Activated naive CD8-positive, alpha-beta T cell treated with anti-CD3 and anti-CD28 coated beads, Interleukin-2, amount 50 U/mL, for 24 hours (primary cell): ENCODE measurements around the gene ADAM10.
A peak's percentile ranks its signal among the peaks of the same experiment; 100 is the strongest.

ENCODE experiments used
- ATAC-seq: fragments of 150-1000 bp; cut with Tn5 transposase; one replicate; pipeline ENCODE4 v1.10.0; 2021
- DNase-seq: peaks from one replicate; pipeline ENCODE4 v3.0.0; 2021
- H3K27ac Mint-ChIP-seq: one replicate; pipeline ENCODE4 v1.8.0; 2021; ENCODE audit warnings: mild to moderate bottlenecking, mixed read lengths
- H3K27me3 Mint-ChIP-seq: one replicate; pipeline ENCODE4 v1.8.0; 2021; ENCODE audit warnings: mixed read lengths
- H3K36me3 Mint-ChIP-seq: one replicate; pipeline ENCODE4 v1.8.0; 2021; ENCODE audit warnings: low read depth, mixed read lengths
- H3K4me1 Mint-ChIP-seq: one replicate; pipeline ENCODE4 v1.8.0; 2021; ENCODE audit warnings: mixed read lengths
- H3K4me3 Mint-ChIP-seq: one replicate; pipeline ENCODE4 v1.8.0; 2021; ENCODE audit warnings: mild to moderate bottlenecking, moderate library complexity, mixed read lengths
- H3K9me3 Mint-ChIP-seq: one replicate; pipeline ENCODE4 v1.8.0; 2021; ENCODE audit warnings: mixed read lengths

Gene ADAM10

DNA sequence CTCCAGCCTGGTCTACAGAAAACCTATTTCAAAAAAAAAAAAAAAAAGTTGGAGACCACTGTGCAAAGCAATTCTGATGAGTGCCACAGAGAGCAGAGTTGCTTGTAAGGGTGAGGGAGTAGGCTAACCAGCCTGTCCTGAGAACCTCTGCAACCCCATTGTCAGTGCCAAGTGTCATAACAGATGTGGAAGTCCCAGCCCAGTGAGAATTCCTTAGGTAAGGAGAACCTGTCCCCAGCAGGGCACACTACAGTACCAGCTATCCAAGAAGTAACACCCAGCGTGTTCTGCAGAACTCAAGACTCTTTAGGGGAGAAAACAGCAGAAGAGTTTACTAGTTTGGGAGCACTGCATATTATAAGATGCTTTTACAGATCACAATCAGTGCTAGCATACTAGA, 161.4 kb downstream of the ADAM10 start:
- H3K27me3 Mint-ChIP-seq = peaks cover 2% of the 10 kb centered on the region
- no peak for ATAC-seq

DNA sequence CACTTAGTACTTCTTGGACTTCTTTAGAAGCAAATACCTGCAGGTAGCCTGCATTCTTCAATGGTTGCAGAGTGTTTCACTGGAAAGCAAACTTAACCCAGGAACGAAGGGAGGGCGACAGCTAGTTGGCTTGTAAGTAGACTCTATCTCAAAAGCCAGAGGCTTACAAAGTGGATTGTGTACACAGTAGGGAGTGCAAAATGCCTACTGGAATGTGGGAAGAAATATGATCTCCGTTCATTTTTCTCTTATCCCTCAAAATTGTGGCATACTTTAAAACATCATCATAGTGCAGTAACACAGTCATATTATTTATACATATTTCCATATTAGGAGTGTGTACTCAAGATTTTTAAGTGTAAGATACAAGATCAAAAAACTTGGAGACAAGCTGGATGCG, 162.0 kb downstream of the ADAM10 start:
- H3K4me3 Mint-ChIP-seq = no peak overlapping the region
- H3K4me1 Mint-ChIP-seq = peaks cover 10% of the 10 kb centered on the region
- no peak overlapping the region for H3K27ac Mint-ChIP-seq
- peaks cover 17% of the 10 kb centered on the region for H3K9me3 Mint-ChIP-seq
- peaks cover 2% of the 10 kb centered on the region for H3K27me3 Mint-ChIP-seq
- DNase-seq (no peak), ATAC-seq (no peak)
- peaks cover 3% of the 10 kb centered on the region for H3K36me3 Mint-ChIP-seq

More for the DNA sequence above, 161.4 kb downstream of the ADAM10 start:
- H3K4me3 Mint-ChIP-seq = no peak overlapping the region
- H3K4me1 Mint-ChIP-seq = peaks cover 10% of the 10 kb centered on the region
- H3K27ac Mint-ChIP-seq = no peak overlapping the region
- H3K36me3 Mint-ChIP-seq = peaks cover 4% of the 10 kb centered on the region
- no peak for DNase-seq
- peaks cover 12% of the 10 kb centered on the region for H3K9me3 Mint-ChIP-seq

DNA sequence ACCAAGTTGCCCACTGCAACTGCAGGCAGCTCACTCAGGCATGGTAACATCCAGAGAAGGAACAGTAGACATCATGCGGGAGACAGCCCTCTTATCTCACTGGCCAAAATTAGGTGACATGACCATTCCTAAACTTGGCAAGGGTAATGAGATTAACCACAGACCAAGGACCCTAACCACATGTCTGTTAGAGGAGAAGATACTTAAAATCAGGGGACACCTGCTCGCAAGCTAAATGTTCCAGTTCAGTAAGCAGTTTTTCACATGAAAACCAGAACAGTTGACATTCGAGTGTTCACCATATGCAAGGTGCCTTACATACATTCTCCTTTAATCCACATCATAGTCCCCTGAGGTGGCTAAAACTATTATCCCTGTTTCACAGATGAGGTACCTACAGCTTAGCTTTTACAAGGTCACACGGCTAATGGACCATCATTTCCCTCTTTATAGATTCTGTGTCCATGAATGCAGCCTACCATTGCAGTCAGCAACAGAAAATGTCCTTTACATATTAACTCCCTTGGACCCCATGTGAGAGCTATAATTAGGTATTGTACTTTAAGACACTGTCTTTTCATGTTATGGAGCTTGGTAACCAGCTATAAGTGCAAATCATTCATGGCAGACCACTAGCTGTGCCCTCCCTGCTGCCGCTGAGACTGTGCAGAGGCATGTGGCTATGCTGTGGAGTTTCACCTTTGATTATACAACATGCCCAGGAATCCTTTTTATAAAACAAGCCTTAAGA, 163.6 kb downstream of the ADAM10 start:
- Mint-ChIP-seq H3K4me1 (peaks cover 10% of the 10 kb centered on the region), H3K27me3 (peaks cover 5% of the 10 kb centered on the region), H3K27ac (no peak overlapping the region), H3K36me3 (no peaks in the 10 kb centered on the region), H3K4me3 (no peak overlapping the region), H3K9me3 (peaks cover 17% of the 10 kb centered on the region)
- ATAC-seq (no peak), DNase-seq (no peak)

DNA sequence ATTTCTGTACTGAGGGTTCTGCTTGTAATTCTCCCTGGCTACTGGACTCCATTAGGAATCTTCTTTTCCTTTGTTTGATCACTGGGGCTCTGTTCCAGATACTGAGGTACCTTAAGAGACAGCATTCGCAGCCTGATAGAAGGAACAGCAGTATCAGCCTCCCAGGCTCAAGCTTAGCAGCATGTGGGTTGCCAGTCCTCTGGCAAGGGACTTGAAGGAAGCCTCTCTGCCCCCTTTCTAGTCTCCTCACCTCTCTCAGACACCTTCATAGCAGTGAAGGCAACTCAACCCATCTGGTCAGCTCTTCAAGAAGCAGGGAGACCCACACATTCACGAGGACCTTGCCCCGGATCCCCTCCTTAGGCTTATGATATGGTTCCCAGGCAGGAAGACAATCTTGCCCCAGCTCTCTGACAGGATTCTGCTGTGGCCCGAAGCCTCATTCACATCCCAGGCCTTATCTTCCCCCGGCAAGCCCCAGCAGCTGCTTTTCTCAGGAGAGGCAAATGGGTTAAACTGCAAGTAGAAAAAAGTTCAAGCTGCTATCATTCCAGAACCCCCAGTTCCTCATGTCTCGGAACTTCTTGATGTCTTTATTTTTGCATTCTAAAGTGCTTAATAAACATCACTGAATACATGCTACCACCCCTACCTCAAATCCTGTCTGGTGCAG, 164.6 kb downstream of the ADAM10 start:
- ATAC-seq (no peak), DNase-seq (no peak)
- Mint-ChIP-seq H3K4me3 (no peak overlapping the region), H3K4me1 (peaks cover 10% of the 10 kb centered on the region), H3K9me3 (peaks cover 17% of the 10 kb centered on the region), H3K27me3 (peaks cover 5% of the 10 kb centered on the region), H3K27ac (no peak overlapping the region), H3K36me3 (no peaks in the 10 kb centered on the region)

DNA sequence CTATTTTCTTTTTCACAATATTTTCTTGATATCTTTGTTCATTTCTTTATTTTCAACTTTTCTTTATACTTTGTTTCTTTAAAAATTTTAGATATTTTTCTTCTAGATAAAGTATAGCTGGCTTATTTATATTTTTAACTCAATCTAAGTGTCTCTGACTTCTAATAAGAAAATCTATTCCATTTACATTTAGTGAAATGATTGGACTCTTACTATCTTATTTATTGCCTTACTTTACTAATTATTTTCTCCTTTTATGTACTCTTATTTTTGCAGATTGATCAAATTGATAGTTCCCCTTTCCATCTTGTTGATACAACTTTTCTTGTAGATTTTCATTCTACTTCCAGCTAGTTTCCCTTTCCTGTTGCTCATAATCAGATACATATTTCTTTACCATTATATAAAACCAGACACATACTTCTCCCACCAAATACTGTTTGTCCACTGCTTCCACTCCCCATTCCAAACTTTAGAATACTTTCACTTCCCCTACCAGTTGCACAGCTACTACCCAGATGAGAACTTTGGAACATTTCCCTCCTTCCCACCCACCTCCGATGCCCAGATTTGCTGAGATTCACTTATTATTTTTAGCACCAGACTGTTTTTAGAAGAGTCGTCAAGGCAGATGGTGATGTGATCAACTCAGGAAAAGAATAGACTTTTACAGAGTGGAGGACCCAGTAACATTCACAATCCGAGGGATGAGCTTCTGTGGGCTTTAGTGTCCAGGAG, 166.2 kb downstream of the ADAM10 start:
- Mint-ChIP-seq H3K27me3 (peaks cover 5% of the 10 kb centered on the region), H3K4me1 (peaks cover 10% of the 10 kb centered on the region), H3K27ac (no peak overlapping the region), H3K36me3 (no peaks in the 10 kb centered on the region), H3K4me3 (no peak overlapping the region), H3K9me3 (peaks cover 17% of the 10 kb centered on the region)
- no peak for DNase-seq
- no peak for ATAC-seq

DNA sequence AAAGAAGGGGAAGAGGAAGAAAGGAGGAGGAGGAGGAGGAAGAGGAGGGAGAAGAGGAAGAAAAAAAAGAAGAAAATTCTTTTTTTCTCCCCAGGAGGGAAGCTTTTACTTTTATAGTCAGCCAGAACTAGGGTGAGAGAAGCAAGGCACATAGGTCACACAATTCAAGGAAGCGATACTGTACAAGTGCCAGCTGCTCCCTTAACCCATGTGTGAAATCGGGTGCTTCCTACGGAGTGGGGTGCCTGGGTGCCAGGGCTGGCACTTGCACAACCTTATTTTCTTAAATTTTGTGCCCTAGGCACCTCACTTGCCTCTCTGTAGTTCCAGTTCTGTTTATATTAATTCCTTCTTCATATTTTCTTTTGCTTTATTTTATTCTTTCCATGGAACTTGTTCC, 167.3 kb downstream of the ADAM10 start:
- peaks cover 5% of the 10 kb centered on the region for H3K27me3 Mint-ChIP-seq
- DNase-seq = no peak

DNA sequence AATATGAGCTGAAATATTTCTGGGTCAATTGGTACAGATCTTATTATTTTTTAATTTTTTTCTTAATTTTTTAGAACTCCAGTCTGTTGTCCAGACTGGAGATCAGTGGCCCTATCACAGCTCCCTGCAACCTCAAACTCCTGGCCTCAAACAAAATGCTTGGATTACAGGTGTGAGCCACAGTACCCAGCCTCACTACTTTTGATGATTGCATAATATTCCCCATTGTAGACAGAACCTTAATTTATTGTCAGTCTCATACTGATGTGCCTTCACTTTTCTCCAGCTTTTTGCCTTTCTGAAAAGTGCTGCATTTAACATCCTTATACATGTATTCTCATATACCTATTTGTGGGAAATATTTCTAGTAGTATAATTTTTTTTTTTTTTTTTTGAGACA, 172.8 kb downstream of the ADAM10 start:
- Mint-ChIP-seq H3K27ac (no peak overlapping the region), H3K4me3 (no peak overlapping the region), H3K27me3 (no peaks in the 10 kb centered on the region), H3K36me3 (no peaks in the 10 kb centered on the region), H3K4me1 (peaks cover 5% of the 10 kb centered on the region), H3K9me3 (no peaks in the 10 kb centered on the region)
- no peak for ATAC-seq
- DNase-seq = no peak

More for the DNA sequence above, 167.3 kb downstream of the ADAM10 start:
- ATAC-seq = no peak
- Mint-ChIP-seq H3K27ac (no peak overlapping the region), H3K4me1 (peaks cover 10% of the 10 kb centered on the region), H3K9me3 (peaks cover 17% of the 10 kb centered on the region), H3K4me3 (no peak overlapping the region), H3K36me3 (no peaks in the 10 kb centered on the region)

DNA sequence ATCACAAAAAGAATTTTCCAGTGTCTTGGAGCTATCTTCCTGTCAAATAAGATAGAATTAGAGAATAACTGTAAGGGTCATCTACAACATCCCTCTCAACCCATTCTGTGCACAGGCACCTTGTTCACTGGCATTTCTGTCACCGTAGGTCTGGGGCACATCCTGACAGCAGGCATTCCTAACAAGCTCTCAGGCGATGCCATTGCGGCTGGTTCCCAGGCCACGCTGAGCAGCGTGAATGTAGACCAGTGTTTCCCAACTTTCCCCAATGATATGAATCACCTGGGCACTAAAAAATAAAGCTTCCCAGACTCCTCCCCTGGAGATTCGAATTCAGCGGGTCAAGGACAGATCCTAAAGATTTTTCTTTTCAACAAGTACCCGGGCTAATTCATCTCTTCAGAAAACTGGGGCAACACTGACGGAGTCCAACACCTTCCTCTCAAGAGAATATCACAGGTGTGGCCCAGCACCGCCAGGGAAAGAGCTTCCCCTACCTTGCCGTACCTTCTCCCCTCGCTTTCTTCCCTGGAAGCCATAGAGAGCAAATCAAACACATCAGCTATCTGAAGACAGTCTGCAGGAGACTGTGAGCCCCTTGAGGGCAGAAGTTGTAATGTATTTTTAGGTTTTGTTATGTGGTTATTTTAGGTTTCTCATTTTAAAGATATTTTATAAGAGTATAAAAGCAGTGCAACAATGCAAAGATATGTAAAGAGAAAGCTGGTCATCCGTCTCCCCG, 174.3 kb downstream of the ADAM10 start:
- no peaks in the 10 kb centered on the region for H3K27me3 Mint-ChIP-seq
- DNase-seq = no peak
- no peak overlapping the region for H3K27ac Mint-ChIP-seq
- no peak overlapping the region for H3K4me3 Mint-ChIP-seq
- no peak for ATAC-seq
- H3K9me3 Mint-ChIP-seq = peaks cover under 1% of the 10 kb centered on the region
- peaks cover 5% of the 10 kb centered on the region for H3K4me1 Mint-ChIP-seq
- H3K36me3 Mint-ChIP-seq = no peaks in the 10 kb centered on the region

DNA sequence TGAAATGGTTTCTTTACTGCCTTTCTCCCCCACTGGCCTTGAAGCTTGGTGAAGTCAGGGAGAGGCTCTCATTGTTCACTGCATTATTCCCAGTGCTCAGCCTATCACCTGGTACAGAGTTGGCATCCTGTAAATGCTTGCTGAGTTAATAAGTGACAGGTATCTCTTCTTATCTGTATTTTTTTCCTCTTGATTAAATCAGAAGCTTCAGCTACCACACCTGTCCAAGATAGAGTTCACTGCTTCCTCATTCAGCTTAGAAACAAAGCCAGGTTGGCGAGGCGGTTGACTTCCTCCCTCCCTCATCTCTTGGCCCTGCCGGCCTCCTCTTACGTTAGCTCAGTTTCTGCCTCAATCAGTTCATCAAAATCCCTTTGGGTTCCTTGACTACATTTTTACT, 174.9 kb downstream of the ADAM10 start:
- H3K27me3 Mint-ChIP-seq = no peaks in the 10 kb centered on the region
- ATAC-seq (no peak), DNase-seq (no peak)
- H3K4me1 Mint-ChIP-seq = peaks cover 5% of the 10 kb centered on the region
- no peak overlapping the region for H3K27ac Mint-ChIP-seq
- no peaks in the 10 kb centered on the region for H3K36me3 Mint-ChIP-seq
- H3K9me3 Mint-ChIP-seq = peaks cover 6% of the 10 kb centered on the region
- H3K4me3 Mint-ChIP-seq = no peak overlapping the region

DNA sequence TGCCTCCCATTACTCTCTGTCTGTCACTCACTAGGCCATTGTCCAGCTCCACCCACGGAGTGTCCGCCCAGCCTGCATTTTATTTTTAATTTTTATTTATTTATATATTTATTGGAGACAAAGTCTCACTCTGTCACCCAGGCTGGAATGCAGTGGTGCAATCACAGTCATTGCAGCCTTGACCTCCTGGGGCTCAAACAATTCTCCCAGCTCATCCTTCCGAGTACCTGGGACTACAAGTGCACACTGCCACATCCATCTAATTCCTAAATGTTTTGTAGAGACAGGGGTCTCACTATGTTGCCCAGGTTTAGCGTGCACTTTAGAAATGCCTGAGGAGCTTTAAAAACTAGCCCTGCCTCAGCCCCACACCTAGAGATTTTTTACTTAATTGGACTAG, 176.2 kb downstream of the ADAM10 start:
- DNase-seq (no peak), ATAC-seq (no peak)
- Mint-ChIP-seq H3K27ac (no peak overlapping the region), H3K4me1 (peaks cover 13% of the 10 kb centered on the region), H3K9me3 (peaks cover 9% of the 10 kb centered on the region), H3K4me3 (no peak overlapping the region), H3K36me3 (no peaks in the 10 kb centered on the region), H3K27me3 (no peaks in the 10 kb centered on the region)

DNA sequence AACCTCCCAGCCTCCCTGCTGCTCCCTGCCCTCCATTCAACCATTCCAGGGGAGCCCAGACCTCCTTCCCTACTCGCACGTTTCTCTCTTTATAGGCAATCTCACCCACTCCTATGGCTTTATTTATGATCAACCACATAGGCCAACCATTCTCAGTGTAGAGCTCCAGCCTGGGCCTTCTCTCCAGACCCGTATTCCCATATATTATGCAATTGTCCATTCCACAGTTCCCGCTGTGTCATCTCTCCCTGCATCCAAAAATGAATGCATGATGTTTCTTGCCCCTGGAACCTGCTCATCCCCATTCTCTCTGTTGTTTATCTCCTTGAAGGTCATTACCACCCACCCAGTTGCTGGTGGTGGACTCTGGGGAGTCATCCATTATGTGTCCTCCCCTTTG, 177.0 kb downstream of the ADAM10 start:
- H3K9me3 Mint-ChIP-seq = peaks cover 9% of the 10 kb centered on the region
- no peaks in the 10 kb centered on the region for H3K27me3 Mint-ChIP-seq
- no peaks in the 10 kb centered on the region for H3K36me3 Mint-ChIP-seq
- peaks cover 19% of the 10 kb centered on the region for H3K4me1 Mint-ChIP-seq
- no peak overlapping the region for H3K27ac Mint-ChIP-seq
- H3K4me3 Mint-ChIP-seq = no peak overlapping the region
- no peak for ATAC-seq
- DNase-seq = no peak

DNA sequence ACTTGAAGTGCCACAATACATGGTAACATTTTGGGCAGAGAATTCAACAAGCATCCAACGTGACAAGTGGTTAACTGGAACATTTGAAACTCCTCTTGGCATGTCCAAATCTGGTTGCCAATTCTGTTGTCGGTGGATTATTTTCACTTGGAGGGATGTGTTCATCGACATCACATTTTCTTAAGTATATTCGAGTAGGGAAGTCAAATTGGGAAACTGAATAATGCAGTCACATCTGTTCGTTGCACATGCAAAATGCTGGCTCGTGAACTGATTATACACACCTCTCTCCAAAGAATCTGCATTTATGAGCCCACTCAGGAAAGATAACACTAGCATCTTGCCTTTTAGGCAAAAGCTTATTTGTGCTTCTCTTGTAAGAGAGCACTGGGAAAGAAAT, 178.0 kb downstream of the ADAM10 start:
- H3K9me3 Mint-ChIP-seq = peaks cover 9% of the 10 kb centered on the region
- no peaks in the 10 kb centered on the region for H3K27me3 Mint-ChIP-seq
- H3K36me3 Mint-ChIP-seq = no peaks in the 10 kb centered on the region
- no peak overlapping the region for H3K4me3 Mint-ChIP-seq
- no peak overlapping the region for H3K27ac Mint-ChIP-seq
- no peak for ATAC-seq
- peaks cover 19% of the 10 kb centered on the region for H3K4me1 Mint-ChIP-seq
- DNase-seq = no peak

DNA sequence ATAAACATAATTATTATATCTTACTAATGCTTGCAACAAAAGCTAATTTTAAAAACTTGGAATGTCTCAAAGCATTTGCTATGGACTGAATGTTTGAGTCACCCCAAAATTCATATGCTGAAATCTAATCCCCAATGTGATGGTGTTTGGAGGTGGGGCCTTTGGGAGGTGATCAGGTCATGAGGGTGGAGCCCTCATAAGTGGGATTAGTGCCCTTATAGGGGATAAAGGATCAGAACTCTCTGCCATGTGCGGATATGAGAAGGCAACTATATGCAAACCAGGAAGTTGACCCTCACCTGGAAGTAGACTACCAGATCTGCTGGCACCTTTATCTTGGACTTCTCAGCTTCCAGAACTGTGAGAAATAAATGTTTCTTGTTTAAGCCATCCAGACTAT, 180.1 kb downstream of the ADAM10 start:
- Mint-ChIP-seq H3K36me3 (no peaks in the 10 kb centered on the region), H3K4me3 (no peak overlapping the region), H3K9me3 (peaks cover 9% of the 10 kb centered on the region), H3K4me1 (peaks cover 14% of the 10 kb centered on the region), H3K27ac (no peak overlapping the region), H3K27me3 (no peaks in the 10 kb centered on the region)
- DNase-seq = no peak
- no peak for ATAC-seq

DNA sequence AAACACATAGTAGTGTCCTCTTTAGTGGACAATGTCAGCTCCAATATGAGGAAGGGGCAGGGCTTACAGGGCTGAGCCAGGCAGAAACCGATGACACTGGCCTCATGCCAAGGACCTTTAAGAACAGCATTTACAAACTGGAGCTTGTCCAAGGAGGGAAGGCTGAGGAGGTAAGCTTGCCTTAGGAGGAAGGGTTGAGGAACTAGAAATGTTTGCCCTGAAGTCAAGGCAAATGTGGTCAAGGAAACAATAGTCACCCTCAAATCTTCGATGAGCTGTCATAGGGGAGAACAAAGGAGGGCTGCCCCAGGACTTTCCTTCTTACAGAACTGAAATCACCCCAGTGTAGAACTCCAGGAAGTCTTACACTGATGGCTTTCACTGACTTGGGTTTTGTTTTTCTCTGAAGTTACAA, 181.3 kb downstream of the ADAM10 start:
- no peak for DNase-seq
- H3K4me1 Mint-ChIP-seq = peaks cover 14% of the 10 kb centered on the region
- H3K36me3 Mint-ChIP-seq = no peaks in the 10 kb centered on the region
- H3K27ac Mint-ChIP-seq = no peak overlapping the region
- peak; percentile 73 for ATAC-seq
- peaks cover 9% of the 10 kb centered on the region for H3K9me3 Mint-ChIP-seq
- no peak overlapping the region for H3K4me3 Mint-ChIP-seq
- no peaks in the 10 kb centered on the region for H3K27me3 Mint-ChIP-seq
